Hindlimb muscle (tissue), 1 donor: Measurements from ENCODE around the gene SUSD1. TPM values are rescaled to one million over a fixed set of nuclear protein-coding genes. Genes with fewer than 3 reads are reported as not detected.
"Not testable (repeated sequence)": the region's sequence is repeated elsewhere in the genome, so short reads cannot be mapped to it uniquely, and the experiment has no call there.

Experiments used
- DNase-seq: peaks from one replicate; pipeline ENCODE4 v3.0.0-alpha.2; 2013
- polyA plus RNA-seq: library from polyadenylated mRNA; unstranded; fragments of 120-200 nt; gene quantifications from one replicate; pipeline ENCODE4 v1.2.1, GENCODE V29; 2013; ENCODE audit not compliant: insufficient read length

The SUSD1 gene
- polyA plus RNA-seq, 1 donor, result 8.5 TPM

DNA sequence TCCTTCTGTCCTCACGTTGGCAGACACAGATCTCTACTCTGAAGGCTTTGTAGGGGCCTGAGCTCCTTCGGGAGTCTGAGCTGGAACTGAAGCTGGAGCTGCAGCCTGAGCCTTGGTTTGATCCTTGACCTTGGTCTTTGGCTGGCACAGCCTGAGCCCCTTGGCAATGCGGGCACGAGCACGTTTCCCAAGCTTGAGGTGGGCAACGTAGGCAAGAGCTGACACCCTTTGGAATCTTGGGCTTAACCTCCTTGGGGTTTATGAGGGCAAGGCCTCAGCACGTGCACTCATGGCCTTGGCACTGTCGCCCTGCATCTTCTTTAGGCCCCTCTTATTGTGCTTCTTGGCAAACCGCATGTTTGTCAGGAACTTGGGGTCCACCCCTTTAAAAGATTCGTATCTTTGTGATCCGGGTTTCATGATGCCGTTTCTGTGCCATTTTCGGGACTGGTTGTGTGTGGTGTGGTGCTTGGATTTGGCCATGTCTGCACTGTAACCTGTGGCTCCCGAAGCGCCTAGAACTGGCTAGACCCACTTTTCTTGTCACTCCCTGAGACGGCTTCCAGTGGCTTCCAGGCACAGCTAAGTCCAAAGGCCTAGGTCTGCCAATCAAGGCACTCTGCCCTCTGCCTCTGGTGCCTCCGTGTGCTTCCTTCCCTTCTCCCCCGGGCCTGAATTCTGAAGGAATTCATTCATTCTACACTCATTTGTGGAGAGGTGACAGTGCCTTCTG is 1.4 kb downstream of the SUSD1 start:
- DNase-seq, result no peak

DNA sequence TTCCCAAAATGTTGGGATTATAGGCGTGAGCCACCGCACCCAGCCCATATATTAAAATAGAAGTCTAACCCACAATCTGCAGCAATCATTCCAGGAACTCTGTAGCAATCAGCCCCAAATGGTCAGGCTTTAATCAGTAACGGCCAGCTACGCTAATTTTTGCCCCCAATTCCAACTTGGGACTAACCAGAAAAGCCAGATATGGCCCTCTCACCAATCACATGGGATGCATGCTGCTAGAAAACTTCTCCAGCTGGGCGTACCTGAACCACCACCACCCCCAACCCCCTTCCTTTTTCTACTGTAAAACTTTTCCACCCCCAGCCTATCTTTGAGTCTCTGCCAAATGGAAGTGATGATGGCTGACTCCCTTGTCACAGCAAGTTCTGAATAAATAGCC is 4.1 kb downstream of the SUSD1 start:
- no peak for DNase-seq

DNA sequence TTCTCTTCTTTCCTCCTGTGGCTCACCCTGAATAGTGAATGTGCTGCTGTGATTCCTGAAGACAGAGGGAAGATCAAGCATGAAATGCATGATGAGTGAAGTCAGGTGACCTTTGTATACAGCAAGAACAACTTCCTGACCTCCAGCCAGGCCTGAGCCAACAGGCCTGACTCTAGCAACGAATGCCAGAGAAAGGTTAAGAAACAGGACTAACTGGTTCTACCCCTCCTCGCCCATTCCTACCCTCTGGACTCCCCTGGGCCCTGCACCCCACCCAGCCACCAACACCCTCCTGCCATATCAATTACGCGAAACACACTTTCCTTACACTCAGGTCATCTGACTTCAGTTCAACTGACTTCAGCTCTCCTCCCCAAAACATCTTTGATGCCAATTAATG is 4.9 kb downstream of the SUSD1 start:
- no peak for DNase-seq

DNA sequence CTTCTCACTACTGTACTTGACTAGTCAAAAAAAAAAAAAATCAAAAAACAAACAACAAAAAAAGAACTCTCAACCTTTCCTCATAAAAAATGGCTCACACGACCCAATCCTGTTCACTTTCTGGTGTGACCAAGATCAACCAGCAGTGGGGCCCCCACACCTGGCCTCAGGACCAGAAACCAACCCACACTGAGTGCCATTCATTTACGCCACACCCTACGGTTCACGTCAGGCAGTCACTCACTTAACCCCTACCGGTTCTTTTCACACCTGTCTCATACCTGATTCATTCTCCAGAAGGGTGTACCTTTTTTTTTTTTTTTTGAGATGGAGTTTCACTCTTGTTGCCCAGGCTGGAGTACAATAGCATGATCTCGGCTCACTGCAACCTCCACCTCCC is 5.7 kb downstream of the SUSD1 start:
- no peak for DNase-seq

GRCh38 chr9:112168197-112168596 is 6.9 kb downstream of the SUSD1 start:
- no peak for DNase-seq

- DNase-seq, result no peak
Measured at GRCh38 chr9:112166176-112167140, 8.6 kb downstream of the SUSD1 start.

DNA sequence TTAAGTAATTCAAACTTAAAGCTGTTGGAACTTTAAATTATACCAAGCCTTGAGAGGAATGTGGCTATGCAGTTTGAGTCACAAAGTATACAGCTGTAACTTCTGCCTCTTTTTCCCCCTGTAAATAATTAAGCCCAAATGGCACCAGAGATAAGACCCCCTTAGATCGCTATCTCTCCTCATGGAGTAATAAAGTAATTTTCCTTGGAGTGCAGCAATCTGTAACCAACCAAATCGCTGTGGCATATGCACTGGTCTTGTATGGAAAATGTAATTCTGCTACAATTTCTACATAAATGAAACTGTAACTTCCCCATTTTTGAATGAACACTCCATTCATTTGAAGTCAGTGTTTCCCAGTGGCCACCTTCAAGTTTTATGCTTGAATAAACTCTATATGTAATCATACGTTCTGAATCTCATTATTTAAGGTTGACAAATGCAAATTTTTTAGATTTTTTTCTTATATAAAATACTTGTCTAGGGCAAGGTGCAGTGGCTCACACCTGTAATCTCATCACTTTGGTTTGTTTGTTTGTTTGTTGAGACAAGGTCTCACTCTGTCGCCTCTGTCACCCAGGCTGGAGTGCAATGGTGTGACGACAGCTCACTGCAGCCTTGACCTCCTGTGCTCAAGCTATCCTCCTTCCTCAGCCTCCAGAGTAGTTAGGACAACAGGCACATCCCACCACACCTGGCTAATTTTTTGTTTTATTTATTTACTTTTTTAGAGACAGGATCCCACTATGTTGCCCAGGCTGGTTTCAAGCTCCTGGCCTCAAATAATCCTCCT is 12.3 kb downstream of the SUSD1 start:
- DNase-seq, result no peak

- no peak for DNase-seq
Measured at GRCh38 chr9:112159781-112160180, 15.3 kb downstream of the SUSD1 start.

DNA sequence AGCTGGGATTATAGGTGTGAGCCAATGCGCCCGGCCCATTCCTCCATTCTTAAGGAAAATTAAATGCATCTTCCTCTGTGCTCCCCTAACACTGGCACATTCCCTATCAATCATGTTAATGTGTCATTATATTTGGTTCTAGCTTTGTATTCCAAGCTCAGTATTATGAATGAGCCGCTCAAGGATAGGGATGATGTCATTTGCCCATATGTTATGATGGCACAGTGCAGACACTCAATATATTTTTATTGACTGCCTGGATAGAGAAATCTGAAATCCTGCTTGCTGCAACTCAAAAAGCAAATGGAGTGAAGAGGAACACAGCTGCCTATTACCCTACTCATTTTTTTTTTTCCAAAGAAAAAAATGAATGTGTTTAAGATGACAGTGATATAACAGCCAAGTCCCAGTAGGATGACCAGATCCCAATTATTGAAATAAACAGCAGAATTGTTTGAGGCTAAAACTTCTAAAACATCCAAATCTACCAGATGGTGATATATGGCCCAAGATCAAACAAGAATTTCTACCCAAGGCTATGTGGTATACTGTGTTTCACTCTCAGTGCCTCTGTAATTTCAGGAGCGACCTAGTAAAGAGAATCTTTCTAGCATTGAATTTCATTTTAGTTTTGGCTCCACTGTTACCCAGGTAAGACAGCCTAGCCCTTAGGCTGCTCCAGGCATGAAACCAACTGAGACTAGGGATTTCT is 16.3 kb downstream of the SUSD1 start:
- no peak for DNase-seq

DNA sequence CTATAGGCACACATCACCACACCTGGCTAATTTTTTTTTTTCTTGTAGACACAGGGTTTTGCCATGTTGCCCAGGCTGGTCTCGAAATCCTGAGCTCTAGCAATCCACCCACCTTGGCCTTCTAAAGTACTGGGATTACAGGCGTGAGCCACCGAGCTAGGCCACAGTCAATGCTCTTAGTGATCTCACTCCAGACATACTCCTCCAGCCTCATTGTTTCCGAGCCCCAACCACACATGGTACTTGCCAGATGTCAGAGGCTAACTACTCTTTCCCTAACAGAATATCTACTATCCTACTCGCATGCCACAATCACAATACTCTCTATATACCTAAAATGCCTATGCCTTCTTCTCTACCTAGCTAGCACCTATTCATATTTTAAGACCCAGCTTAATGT is 17.1 kb downstream of the SUSD1 start:
- no peak for DNase-seq

- no peak for DNase-seq
Measured at GRCh38 chr9:112157087-112157486, 18.0 kb downstream of the SUSD1 start.

DNA sequence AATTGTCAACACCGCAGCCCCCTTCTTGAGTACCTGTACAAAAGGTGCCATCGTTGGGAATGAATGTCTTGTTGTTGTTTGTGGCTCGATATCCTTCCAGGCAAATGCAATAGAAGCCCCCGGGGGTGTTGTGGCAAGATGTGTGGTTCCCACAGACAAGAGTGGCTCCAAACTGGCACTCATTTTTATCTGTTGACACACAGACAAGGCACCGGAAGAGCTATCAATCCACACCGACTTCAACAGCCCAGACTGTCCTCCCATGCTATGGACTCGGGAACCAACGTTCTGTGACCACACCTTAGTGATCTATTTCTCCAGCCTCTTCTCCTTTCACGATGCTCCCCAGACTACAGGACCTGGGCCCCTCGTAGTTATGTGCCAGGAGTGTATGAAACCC is 25.9 kb downstream of the SUSD1 start:
- DNase-seq, result no peak

- no peak for DNase-seq
Measured at GRCh38 chr9:112145886-112146285, 29.2 kb downstream of the SUSD1 start.

- DNase-seq, result no peak
Measured at GRCh38 chr9:112144807-112145206, 30.3 kb downstream of the SUSD1 start.

DNA sequence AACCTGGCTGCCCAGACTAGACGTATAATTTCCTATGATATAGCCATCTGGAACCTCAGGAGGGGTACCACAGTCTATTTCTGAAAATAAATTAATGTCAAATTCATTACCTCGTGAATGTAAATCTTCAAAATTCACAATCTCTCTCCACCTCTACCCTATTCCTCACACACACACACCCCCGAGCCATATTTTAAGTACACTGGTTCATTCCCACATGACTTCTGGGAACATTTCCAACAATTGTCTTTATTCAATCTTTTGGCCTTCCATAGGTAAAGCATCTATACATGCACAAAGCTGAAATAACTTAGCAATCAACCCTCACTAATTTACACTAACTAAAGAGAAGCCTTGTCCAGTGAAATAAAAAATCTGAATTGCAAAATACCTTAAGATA is 32.7 kb downstream of the SUSD1 start:
- no peak for DNase-seq

DNA sequence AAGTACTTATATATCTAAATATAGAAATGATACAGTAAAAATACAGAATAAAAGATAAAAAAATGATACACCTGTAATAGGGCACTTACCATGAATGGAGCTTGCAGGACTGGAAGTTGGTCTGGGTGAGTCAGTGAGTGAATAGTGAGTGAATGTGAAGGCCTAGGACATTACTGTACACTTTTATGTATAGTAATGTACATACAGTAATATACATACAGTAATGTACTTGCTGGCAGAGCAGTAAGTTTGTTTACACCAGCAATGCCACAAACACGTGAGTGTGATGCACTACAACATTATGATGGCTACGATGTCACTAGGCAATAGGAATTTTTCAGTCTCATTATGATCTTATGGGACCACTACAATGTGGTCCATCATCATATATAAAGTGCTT is 34.2 kb downstream of the SUSD1 start:
- no peak for DNase-seq

DNA sequence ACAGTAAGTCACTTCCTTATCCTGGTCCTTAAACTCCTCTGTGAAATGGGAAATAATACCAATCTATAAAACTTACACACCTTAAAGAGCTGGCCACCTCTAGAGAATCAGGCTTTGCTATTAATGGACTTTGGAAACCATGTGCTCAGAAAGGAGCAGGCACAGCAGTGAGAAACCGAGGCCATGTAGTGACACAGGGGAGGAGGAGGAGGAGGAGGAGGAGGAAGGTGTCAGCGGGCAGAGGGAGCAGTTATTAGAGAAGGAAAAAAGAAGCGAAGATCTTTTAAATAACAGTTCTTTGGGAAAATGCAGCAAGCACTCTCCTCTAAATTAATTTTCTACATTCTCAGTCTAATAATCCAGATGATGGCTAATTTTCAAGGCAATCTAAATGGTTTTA is 38.0 kb downstream of the SUSD1 start:
- DNase-seq, result no peak

GRCh38 chr9:112135706-112136105 is 39.4 kb downstream of the SUSD1 start:
- no peak for DNase-seq

DNA sequence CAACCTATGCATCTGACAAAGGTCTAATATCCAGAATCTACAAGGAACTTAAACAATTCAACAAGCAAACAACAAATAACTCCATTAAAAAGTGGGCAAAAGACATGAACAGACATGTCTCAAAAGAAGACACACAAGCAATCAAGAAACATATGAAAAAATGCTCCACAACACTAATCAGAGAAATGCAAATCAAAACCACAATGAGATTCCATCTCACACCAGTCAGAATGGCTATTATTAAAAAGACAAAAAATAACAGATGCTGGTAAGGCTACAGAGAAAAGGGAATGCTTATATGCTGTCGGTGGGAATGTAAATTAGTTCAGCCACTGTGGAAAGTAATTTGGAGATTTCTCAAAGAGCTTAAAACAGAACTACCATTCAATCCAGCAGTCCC is 41.3 kb downstream of the SUSD1 start:
- DNase-seq, result not testable (repeated sequence)

- no peak for DNase-seq
Measured at GRCh38 chr9:112132356-112132755, 42.7 kb downstream of the SUSD1 start.

DNA sequence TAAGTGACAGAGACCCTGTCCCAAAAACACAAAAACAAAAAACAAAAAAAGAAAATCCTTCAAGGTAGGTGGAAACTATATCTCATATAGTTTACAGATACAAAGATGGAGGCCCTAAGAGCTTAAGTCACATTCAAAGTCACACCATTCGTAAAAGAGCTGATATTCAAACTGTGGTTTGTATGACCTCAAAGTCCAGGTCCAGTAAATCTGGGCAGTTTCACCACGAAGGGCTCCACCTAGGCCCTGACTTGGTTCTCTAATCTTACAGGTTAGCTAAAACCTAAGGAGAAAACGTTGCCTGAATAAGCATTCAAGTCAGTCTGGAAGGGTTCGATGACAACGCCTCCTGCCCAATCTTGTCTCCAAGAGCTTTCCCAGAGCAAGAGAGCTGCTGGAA is 44.1 kb downstream of the SUSD1 start:
- no peak for DNase-seq

DNA sequence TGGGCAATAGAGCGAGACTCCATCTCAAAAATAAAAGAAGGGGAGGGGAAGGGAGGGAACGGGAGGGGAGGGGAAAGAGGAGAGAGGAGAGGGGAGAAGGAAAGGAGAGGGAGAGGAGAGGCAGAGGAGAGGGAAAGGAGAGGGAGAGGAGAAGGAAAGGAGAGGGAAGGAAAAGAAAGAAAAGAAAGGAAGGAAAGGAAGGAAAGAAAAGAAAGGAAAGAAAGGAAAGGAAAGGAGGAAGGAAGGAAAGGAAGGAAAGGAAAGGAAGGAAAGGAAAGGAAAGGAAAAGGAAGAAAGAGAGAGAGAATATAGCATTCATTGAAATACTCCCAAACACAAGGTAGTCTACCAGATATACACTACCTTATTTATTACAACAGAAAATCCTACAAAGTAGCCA is 44.8 kb downstream of the SUSD1 start:
- no peak for DNase-seq
